Daoy (cell line): ENCODE data around the gene PIGV. TPM values are rescaled to one million over a fixed set of nuclear protein-coding genes. Genes with fewer than 3 reads are reported as not detected.
"Not testable (repeated sequence)": the region's sequence is repeated elsewhere in the genome, so short reads cannot be mapped to it uniquely, and the experiment has no call there.

Source experiments
- DNase-seq: peaks from one replicate; pipeline ENCODE4 v3.0.0-alpha.2; 2015; ENCODE audit warnings: low read depth
- total RNA-seq: library from RNA; depleted of rRNA; stranded (reverse); fragments of >200 nt; shearing (Covaris generic); gene quantifications from 2 replicates; pipeline ENCODE4 v1.2.3, GENCODE V29; 2014

The PIGV gene
- total RNA-seq, 1 experiment from 2014 or later = 7.9 TPM

DNA sequence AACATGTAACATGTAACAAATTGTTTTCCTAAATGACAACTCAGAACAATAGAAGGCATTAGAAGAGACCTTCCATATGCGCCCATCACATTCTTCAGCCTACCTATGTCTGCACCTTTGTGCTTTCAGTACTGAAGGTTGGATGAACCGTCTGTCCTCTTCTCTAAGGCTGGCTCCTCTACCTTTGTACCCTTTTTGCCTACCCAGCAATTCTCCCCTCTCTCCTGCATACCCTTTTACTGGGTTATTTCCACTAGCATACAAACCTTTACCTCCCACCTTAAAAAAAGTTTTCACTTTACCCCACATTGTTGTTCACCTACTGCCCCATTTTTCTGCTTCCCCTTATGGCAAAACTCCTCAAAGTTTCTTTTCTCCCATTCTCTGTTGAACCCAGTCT lies 5.2 kb downstream of the PIGV start:
- no peak for DNase-seq

DNA sequence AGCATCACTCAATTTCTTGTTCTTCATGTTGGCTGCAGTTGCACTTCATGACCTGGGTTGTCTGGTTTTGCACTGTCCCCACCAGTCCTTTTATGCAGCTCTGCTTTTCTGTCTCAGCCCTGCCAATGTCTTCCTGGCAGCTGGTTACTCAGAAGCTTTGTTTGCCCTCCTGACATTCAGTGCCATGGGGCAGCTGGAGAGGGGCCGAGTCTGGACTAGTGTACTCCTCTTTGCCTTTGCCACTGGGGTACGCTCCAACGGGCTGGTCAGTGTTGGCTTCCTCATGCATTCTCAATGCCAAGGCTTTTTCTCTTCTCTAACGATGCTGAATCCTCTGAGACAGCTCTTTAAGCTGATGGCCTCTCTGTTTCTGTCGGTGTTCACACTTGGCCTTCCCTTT lies 6.6 kb downstream of the PIGV start:
- DNase-seq = no peak

DNA sequence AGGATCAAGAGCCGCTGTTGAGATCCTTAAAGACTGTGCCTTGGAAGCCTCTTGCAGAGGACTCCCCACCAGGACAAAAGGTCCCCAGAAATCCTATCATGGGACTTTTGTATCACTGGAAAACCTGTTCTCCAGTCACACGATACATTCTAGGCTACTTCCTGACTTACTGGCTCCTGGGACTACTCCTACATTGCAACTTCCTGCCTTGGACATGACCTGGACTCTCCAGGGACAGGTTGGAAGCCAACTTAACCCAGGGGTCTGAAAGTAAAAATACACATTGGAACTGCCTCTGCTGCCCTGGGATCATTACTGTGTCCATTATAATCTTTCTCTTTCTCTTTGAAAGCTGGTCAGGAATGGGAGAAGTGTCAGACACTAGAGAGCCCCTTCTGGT lies 9.9 kb downstream of the PIGV start:
- no peak for DNase-seq

DNA sequence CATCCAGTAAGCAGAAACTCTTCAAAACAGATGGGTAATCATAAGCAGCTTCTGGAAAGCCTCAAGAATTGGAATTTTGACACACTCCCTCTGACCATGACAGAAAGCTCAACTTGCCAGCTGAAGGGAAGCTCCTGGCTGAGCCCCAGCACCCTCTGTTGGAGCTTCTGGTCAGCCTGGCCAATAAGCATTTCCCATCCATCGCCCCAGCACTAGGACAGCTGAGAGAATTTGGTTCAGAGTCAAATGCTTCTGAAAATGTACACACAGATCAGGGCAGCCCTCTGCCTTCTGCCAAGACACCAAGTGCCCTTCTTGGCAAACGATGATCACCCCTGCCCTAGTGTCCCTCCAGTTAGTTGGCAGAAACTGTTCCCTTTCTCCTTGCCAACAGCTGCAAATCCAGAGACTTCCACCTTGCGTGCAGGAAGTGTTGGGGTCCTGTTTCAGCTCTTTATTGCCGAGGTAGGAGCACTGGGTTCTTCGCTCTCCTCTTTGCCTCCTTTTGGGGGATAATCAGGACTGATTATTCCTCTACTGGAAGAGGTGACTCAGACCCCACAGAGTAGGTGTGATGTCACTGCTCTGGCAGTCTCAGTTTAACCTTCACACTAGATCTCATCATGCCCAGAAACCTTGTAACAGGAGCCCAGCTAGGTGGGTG lies 11.9 kb downstream of the PIGV start:
- peak; percentile 88 for DNase-seq

DNA sequence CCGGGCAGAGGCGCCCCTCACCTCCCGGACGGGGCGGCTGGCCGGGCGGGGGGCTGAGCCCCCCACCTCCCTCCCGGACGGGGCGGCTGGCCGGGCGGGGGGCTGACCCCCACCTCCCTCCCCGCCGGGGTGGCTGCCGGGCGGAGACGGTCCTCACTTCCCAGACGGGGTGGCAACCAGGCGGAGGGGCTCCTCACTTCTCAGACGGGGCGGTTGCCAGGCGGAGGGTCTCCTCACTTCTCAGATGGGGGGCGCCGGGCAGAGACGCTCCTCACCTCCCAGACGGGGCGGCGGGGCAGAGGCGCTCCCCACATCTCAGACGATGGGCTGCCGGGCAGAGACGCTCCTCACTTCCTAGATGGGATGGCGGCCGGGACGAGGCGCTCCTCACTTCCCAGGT lies 16.2 kb downstream of the PIGV start:
- DNase-seq = not testable (repeated sequence)

DNA sequence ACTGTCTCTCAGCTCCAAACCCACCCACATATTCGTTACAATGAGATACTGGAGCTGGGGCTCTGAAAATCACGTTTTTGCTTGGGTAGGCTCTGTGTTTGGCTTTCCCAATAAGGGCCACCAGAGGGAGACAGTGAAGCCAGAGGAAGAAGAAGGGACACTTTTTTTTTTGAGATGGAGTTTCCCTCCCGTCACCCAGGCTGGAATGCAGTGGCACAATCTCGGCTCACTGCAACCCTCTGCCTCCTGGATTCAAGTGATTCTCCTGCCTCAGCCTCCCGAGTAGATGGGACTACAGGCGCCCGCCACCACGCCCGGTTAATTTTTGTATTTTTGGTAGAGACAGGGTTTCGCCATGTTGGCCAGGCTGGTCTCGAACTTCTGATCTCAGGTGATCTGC lies 22.4 kb downstream of the PIGV start:
- DNase-seq = peak; percentile 75

DNA sequence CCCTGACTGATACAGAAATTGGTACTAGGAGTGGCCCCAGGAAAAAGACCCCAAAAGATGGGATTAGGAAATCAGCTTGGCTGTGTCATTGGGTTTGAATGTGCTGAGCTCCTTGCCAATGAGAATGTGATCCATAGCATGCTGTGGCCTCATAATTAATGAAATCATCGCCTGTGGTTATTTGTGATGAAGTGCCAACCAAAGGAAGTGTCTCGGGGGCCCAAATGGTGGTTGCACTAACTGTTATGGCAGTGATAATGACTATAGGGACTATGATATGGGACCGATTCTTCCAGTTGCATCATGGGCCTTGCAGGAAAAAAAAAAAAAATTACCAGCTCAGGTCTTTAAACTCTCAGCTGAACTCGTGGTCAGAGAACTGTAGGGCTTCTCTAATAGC lies 23.3 kb downstream of the PIGV start:
- DNase-seq = no peak

DNA sequence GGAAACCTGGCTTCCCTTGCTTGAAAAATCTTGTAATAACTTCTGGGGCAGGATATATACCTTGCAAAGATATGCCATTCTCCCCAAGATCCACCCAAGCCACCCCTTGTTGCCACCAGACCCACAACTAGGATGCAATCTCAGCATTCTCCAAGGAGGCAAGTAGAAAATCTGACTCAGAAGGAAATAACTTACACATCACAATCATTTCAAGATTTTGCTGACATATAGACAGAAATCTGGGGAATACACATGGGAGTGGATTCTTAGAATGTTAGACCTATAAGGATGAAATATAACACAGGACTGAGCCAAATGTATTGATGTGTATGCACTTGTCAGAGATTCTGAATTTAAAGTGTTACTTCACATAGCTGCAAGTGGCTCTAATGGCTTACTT lies 24.0 kb downstream of the PIGV start:
- DNase-seq = no peak

DNA sequence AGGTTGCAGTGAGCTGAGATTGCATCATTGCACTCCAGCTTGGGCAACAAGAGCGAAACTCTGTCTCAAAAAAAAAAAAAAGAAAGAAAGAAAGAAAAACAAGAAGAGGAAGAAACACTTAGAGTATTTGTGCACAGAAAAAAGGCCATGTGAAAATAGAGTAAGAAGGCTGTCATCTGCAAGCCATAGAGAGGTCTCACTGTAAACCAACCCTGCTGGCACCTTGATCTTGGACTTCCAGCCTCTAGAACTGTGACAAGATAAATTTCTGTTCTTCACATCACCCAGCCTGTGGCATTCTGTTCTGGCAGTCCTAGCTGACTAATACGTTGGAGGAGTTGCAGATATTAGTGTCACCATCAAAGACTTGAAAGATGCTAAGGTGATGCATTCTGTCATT lies 26.6 kb downstream of the PIGV start:
- DNase-seq = no peak

DNA sequence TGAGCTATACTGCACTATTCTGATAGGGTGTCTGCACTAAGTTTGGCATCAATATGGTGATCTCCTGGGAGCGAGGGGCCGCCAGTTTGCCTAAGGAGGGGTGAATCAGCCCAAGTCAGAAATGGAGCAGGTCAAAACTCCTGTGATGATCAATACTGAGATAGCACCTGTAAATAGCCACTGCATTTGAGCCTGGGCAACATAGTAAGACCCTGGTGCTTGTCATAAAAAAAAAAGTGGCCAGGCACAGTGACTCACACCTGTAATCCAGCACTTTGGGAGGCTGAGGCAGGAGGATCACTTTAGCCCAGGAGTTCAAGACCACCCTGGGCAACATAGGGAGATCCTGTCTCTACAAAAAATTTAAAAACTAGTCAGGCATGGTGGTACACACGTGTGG lies 27.1 kb downstream of the PIGV start:
- no peak for DNase-seq

DNA sequence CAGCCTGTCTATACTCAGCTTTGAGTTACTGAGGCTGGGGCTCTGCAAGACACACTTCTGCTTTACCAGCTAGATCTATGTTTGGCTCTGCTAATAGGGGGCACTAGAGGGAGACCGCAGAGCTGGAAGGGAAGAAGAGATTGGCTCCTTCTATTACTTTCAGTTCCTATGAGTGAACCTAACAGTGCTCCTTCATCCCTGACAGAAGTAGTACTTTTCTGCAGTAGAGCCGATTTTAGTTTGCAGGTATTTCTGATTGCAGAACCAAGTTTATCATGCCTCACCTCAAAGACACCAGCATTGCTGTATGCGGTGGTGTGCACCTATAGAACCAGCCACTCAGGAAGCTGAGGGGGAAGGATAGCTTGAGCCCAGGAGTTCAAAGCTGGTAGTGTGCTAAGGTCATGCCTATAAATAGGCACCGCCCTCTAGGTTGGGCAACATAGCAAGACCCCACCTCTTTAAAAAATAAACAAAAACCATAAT lies 33.1 kb downstream of the PIGV start:
- no peak for DNase-seq

DNA sequence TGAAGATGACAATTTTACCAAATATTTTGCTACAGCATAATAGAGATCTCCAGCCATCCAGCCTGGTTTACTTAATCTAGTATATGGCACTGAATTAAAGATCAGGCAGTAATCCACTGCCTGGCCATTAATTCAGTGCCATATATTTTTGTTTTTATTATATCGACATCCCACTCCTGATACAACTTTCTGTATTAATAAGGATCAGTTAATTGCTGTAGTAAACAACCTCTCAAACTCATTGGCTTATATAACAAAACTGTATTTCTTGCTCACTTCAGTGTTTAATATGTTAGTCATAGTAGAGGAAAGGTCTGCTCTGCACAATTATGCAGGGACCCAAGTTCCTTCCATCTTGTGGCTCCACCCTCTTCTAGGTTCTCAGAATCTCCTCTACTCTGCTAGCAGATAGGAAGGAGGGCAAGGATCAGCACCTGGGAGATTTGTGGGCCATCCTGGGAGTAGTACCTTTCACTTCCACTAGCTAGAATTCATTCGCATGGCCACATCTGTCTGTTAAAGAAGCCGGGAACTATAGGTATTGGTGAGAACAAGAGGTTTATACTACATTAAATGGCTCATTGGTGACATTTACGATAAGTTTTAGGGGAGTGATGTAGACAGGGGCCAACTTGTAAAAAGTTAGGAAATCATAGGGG lies 35.1 kb downstream of the PIGV start:
- DNase-seq = no peak

DNA sequence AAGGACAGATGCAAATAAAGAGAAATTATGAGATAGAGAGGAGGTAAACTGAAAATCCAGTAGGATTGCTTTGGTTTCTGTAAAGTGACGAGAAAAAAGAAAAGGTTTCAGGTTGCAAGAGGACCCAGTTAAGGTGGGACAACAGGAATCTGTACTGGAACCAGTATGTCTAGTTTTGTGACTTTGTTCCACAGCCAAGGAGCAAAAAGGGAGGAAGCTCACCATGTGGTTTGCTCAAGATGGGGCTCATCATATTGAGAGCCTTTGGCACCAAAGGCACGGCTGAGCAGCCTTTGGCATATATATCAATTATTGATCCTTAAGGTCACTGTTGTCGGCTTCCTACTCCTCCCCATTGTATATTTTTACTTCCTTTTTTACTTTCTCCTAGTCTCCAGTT lies 37.0 kb downstream of the PIGV start:
- no peak for DNase-seq

DNA sequence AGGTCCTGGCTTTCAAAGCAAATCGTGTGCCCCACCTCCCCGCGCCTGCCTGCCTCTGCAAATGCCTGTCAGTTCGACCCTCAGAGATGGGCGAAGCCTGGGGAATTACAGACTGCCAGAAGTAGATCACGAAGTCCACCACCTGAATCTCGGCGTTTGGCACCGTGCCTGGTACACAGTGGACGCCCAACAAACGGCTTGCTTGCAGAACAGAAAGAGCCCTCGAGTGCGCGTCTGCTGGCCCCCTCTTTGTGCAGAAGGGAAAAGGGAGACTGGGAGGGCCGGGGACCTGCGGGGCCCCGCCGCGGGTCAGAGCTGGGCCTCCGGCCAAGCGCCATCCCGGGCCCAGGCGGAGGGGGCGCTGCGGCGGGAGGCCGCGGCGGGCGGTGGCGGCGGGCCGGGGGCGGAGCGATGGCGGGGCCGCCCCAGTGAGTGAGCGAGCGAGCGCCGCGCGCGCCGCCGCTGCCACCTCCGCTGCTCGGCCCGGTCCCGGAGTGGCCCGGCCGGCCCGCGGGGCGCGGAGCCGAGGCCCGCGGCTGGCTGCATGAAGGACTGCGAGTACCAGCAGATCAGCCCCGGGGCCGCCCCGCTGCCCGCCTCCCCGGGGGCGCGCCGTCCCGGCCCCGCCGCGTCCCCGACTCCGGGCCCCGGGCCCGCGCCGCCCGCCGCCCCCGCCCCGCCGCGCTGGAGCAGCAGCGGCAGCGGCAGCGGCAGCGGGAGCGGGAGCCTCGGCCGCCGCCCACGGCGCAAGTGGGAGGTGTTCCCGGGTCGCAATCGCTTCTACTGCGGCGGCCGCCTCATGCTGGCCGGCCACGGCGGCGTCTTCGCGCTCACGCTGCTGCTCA lies 38.7 kb downstream of the PIGV start, which contains the start of gene ZDHHC18:
TSS of gene ZDHHC18 (plus strand) at position 428 of the 845 bp plus-strand sequence. CDS start at position 545, 117 bp downstream.
- peak; percentile 81 for DNase-seq

DNA sequence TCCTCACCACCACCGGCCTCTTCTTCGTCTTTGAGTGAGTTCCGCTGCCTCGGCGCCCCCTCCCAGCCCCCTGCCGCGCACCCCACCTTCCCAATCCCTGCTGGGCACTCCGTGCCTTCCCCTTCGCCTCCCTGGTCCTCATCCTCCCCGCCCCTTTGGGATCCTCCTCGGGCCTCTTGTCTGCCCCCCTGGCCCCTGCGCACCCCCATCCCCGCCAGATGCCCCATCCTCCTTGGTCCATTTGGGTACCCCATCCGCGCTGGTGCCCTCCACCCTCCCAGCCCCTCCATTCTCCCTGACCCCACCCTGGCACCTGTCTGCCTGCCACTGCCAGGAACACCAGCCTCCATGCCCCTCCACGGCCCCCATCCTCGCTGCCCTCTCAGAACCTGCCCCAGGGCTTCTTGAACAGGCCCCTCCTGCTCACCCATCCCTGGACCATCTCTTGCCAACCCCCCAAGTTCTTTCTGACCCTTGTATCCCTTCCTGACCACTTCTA lies 39.4 kb downstream of the PIGV start:
- DNase-seq = no peak

DNA sequence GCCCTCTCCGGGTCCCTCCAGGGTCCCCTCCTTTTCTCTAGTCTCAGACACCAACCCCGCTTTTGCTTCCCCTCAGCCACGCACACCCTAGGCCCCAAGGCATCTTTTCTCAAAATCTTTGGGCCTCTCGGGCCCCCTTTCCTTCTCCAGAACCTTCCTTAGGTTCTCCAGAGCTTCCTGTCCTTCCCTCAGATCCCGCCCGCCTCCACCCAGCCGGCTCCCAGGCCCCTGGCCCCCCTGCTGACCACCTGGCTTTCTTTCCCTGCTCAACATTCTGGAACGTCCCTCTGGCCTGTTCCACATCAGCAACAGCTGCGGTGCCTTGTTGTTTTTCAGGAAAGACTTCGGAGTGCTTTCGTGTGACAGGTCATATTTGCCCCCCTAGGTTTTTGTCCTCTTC lies 39.9 kb downstream of the PIGV start:
- no peak for DNase-seq

DNA sequence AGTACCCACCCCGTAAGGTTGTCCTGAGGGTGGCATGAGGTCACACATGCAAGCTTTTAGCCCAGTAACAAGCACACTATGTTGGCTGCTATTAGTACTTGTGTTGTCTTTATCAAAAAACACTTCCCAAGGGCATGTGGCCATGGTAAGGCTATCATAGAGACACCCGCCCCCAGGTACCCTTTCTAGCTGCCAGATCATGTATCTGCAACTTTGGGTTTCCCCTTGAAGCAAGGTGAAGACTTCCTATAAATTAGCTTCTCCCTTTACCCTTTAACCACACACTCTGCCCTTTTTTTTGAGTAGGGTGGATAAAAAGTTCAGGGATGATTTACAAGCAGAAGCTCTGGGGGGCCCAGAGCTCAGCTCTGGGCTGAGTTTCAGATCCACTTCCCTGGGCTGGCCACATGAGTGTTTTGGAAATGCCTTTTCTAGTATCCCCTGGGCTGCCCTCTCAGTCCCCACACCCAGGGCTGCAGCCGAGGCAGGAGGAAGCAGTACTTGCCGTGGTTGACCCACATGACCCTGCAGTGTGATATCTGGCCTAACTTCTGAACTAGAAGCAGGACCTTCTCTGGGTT lies 40.8 kb downstream of the PIGV start:
- DNase-seq = no peak

DNA sequence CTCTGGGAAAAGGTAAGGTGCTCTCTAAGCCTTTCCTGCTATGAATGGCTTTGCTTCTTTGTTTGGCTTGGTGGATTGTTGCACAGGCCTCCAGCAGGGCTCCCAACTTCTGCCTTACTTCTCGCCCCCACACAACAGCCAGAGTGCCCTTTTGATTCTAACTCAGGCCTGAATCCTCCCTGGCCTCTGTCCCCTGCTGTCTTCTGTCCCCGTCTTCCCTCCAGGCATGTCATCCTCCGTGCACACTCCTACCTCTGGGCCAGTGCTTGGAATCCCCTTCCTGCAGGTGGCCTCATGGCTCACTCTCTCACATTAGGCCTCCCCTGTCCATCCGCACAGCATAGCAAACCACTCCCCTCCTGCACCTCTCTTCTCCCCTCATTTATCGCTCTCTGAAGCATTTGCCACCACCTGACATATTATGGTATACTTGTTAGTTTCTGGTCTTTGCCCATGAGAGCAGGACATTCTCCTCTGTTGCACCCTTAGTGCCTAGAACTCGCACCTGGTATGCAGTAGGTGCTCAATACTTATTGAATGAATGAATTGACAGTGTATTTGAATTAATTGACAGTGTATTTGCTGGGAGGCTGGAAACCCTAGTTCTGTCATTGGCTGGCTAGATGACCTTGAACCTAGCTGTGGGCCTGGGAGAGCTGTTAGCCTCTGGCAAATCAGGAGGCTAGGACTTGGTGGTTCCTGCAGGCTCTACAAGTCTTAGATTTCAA lies 41.6 kb downstream of the PIGV start:
- DNase-seq = no peak

DNA sequence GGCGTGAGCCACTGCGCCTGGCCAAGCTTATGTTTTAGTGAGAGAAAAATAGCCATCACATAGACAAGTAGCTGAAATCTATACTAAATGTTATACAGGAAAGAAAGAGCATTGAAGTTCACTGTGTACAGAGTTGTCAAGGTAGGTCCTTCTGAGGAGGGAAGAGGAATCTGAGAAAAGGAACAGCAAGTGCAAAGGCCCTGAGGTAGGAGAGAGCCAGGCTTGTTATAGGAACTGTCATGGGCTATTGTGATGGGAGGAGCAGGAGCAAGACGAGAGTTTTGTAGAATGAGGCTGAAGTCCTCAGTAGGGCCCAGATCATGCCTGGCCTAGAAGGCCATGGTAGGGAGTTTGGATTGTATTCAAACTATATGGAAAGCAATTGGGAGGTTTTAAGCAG lies 43.3 kb downstream of the PIGV start:
- DNase-seq = no peak

DNA sequence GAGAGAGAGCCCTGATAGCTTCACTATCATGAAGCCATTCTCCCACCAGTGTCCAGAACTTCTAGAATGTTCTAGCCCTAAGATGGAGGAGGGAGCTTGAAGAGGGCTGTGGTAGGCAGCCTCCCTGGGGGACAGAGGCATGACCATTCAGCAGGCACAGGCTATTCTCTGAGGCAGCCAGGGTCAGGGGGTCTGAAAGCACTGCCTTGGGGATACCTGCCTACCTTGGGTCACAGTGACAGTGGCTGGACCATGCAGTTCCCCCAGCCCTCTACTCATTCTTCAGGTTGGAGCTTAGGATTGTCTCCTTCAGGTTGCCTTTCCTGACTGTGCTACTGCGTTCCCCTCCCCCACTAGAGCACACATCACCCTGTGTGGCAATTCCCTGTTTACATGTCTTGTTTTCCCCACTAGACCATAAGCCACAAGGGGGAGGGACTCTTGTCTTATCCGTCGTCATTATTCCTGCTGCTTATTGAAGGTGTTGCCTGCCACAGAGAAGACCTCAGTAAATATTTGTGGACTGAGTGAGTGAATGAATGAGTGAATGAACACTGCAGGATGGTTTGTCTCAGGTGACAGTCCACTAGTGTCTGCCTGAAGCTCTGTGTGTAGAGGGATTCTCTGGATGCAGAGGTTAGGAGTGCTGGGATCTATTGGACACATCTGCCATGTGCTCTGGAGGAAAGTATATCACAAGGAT lies 43.9 kb downstream of the PIGV start:
- DNase-seq = no peak
